Right lobe of liver (tissue), 6 donors: ENCODE results near the gene TM6SF1. TPM values are rescaled to one million over a fixed set of nuclear protein-coding genes. Genes with fewer than 3 reads are reported as not detected.

Experiments used
- ATAC-seq, 4 donors: fragments of 200-7000 bp; cut with Tn5 transposase; one replicate each; pipeline ENCODE4 v1.9.1; 2020; ENCODE audit warnings: mild to moderate bottlenecking in 4 of 4, moderate library complexity in 4 of 4
- DNase-seq, 3 donors: peaks; one replicate each; pipeline ENCODE4 v3.0.0-alpha.2; 2020
- H3K27ac ChIP-seq, 3 donors: fragments of 200-600 bp; one replicate each; pipeline ENCODE4 v1.8.0; 2022
- H3K27me3 ChIP-seq, 2 donors: fragments of 200-600 bp; one replicate each; pipeline ENCODE4 v1.8.0; 2022
- H3K36me3 ChIP-seq, 4 donors: fragments of 200-600 bp; sonication (generic) in 1 of 4; one replicate each; pipeline versions ENCODE4 v1.5.1 to v1.8.0; 2017 to 2022; ENCODE audit warnings: control low read depth in 1 of 4
- H3K4me1 ChIP-seq, 4 donors: fragments of 200-600 bp; sonication (generic) in 1 of 4; one replicate each; pipeline versions ENCODE4 v1.5.1 to v1.8.0; 2017 to 2022; ENCODE audit warnings: control low read depth in 1 of 4
- H3K4me3 ChIP-seq, 3 donors: fragments of 200-600 bp; one replicate each; pipeline ENCODE4 v1.8.0; 2022
- H3K9me3 ChIP-seq, 4 donors: fragments of 200-600 bp; sonication (generic) in 1 of 4; one replicate each; pipeline versions ENCODE4 v1.5.1 to v1.8.0; 2017 to 2022; ENCODE audit warnings: control low read depth in 1 of 4
- POLR2A ChIP-seq: fragments of 450-650 bp; IDR thresholded peaks from one replicate; pipeline ENCODE4 v1.6.1; 2017; ENCODE audit warnings: antibody characterized with exemption, mild to moderate bottlenecking
- WGBS: methylation state at CpG from one replicate; pipeline ENCODE4 v1.1.6; 2018; ENCODE audit warnings: low coverage, low lambda C conversion rate; ENCODE audit not compliant: insufficient coverage; ENCODE audit errors: missing lambda C conversion rate; 5-methylcytosine and 5-hydroxymethylcytosine counted together
- intact Hi-C, 2 donors: fragments of 100-400 bp; cut with DNase I; formaldehyde crosslinking; loops; one replicate each; pipeline versions ENCODE4 v1.11.2 to v1.14.1; 2022
- long read RNA-seq: library from polyadenylated mRNA; unstranded; transcript quantifications from one replicate; pipeline ENCODE4 v2.0.0, GENCODE V29; 2019
- total RNA-seq, 6 experiments: library from RNA; depleted of rRNA in 2 of 6; stranded (reverse); fragments of >200 nt in 2 of 6; fragmentation: NEBNext Ultra II Directional in 3 of 6; extraction: Animal tissue kit (Norgen Biotek cat#: 25700) in 3 of 6; gene quantifications; one replicate each; pipeline versions ENCODE4 v1.1.0 to v1.2.4, GENCODE V29; 2016 to 2023
- TF ChIP-seq, protein P1 (sequence below), 4 donors: fragments of 200-600 bp in 3 of 4; fragments of 450-650 bp in 1 of 4; IDR thresholded peaks; one replicate each; pipeline versions ENCODE4 v1.5.1 to v1.8.0; 2016 to 2022; ENCODE audit warnings: antibody characterized with exemption in 4 of 4, mild to moderate bottlenecking in 2 of 4
- donor health status: DM: no; HTN: yes; CAD: no.
- donor health status: DM: no; HTN: no; CAD: no.
- donor health status: DM: no; HTN: no; CAD: no.
- donor health status: DM: no; HTN: yes; CAD: no.
- donor health status: DM: no; HTN: yes; CAD: no.

Gene TM6SF1
- total RNA-seq, result 1 to 10 TPM in 3 of 6 experiments, under 1 TPM in 3; 0.77 to 1.8 (median 1.1) TPM
- long read RNA-seq, result 0 reads

DNA sequence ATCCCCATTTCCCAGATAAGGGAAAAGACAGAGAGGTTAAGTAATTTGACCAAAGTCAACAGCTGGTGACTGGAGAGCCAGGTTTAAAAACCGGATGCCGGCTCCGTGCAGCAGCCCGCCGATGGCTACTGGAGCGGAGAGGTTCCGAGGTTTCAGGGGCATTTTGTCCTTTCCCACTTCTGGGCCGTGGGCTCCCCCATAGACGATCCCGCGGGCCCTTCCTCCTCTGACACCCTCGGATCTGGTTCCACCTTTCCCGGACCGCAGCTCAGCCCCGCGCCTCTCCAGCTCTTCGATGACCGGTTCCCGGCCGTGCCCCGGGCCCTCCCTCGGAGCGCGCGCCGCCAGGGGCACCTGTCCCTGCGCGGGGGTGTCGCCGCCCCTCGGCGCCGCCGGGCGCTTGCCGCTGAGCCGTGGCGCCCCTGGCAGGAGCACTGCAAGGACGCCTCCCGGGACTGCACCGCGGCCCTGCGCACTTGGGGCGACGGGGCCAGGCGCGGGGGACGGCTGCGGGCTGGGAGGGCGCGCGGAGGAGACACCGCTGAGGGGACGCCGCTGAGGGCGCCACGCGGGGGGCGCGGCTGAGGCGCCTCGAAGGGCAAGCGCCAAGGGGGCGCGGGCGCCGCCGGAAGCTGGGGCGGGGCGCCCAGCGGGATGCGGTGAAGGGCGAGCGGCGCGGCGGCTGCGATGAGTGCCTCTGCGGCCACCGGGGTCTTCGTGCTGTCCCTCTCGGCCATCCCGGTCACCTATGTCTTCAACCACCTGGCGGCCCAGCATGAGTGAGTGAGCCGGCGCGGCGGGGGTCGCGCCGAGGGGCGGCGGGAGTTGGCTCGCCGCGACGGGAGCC lies at the start of gene TM6SF1:
TSS of gene TM6SF1 (plus strand) at position 652 of the 847 bp plus-strand sequence. CDS start at position 688, 36 bp downstream.
- H3K27ac ChIP-seq, result peak within 1 kb of the TSS in 1 of 3 donors; percentile 33

DNA sequence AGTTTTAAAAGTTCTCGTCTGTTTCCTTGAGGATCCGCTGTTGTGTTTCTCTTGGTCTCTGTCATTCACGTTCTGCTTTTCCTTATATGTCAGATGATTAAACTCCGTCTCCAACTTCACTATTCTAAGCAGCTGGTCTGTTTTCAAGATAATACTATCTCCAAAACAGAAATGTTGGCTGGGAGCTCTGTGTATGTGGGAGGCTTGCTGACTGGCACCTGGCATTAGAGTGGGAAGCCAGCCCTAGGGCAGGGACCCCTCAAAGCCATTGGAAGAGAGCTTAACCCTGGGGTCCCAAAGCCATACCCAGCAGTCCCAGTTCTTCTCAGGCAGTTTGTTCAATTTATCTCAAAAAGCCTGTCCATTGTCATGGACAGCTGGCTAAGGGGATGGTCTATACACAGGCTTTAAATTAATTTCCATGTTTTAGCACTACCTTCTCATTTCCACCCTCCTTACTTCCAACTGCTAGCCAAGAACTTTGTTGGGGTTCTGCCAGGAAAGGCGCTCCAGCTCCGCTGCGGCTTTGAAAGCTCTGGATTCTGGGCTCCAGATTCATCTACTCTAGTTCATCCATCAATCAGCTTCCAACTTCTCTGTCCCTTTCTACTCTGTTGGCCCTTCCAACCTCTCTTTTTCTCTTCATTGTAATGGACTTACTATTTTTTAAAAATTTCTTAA lies 49.6 kb upstream of the TM6SF1 start:
- DNase-seq (no peak), ATAC-seq (no peak)
- no peaks in the 10 kb centered on the region for H3K4me1 ChIP-seq
- H3K36me3 ChIP-seq, result peaks cover 0 to 25% (median 4%) of the 10 kb centered on the region in 4 donors
- intact Hi-C loops, result no loop called here
- WGBS, result 55% methylated on average over 7 of the region's 7 CpGs
- TF ChIP-seq POLR2A, result no peak
- TF ChIP-seq, protein P1, sequence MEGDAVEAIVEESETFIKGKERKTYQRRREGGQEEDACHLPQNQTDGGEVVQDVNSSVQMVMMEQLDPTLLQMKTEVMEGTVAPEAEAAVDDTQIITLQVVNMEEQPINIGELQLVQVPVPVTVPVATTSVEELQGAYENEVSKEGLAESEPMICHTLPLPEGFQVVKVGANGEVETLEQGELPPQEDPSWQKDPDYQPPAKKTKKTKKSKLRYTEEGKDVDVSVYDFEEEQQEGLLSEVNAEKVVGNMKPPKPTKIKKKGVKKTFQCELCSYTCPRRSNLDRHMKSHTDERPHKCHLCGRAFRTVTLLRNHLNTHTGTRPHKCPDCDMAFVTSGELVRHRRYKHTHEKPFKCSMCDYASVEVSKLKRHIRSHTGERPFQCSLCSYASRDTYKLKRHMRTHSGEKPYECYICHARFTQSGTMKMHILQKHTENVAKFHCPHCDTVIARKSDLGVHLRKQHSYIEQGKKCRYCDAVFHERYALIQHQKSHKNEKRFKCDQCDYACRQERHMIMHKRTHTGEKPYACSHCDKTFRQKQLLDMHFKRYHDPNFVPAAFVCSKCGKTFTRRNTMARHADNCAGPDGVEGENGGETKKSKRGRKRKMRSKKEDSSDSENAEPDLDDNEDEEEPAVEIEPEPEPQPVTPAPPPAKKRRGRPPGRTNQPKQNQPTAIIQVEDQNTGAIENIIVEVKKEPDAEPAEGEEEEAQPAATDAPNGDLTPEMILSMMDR (IDR thresholded peaks at IDR 0.05), result no peak
- H3K4me3 ChIP-seq, result no peak overlapping the region
- H3K9me3 ChIP-seq, result no peaks in the 10 kb centered on the region
- H3K27ac ChIP-seq, result no peak overlapping the region
- H3K27me3 ChIP-seq, result no peaks in the 10 kb centered on the region

More for the DNA sequence above, at the start of gene TM6SF1:
- Histone ChIP-seq H3K9me3 (no peaks in the 10 kb centered on the region), H3K4me3 (peak within 1 kb of the TSS; percentile 23 to 44 (median 25)), H3K27me3 (no peaks in the 10 kb centered on the region), H3K4me1 (peaks cover 0 to 11% (median 0%) of the 10 kb centered on the region in 4 donors), H3K36me3 (no peaks in the 10 kb centered on the region)
- peak in 1 of 4 donors; percentile 22 for ATAC-seq
- 2% methylated on average over 10 of the region's 97 CpGs for WGBS
- TF ChIP-seq, protein P1 (IDR thresholded peaks at IDR 0.05), result no peak
- no peak for TF ChIP-seq POLR2A
- peak; percentile 35 to 61 (median 50) for DNase-seq
- intact Hi-C loops, result no loop called here

DNA sequence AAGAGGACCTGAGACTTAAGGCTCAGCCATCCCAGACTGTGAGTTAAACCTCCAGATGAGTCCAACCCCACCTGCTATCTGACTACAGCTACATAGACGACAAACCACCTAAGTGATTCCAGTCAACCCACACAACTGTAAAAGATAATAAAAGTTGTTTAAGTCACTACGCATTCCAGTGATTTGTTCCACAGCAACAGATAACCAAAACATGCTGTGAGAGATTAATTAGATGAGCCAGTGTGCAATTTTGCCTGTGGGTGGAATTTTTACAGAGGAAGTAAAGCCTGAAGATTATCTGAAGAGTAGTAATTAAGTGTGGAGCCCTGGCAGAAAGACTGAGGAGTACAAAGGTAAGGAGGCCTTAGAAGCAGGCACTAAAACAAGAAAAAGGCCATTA lies 45.8 kb upstream of the TM6SF1 start:
- no peak for ATAC-seq
- WGBS, result 69% methylated on average over 2 of the region's 2 CpGs
- intact Hi-C loops, result no loop called here

DNA sequence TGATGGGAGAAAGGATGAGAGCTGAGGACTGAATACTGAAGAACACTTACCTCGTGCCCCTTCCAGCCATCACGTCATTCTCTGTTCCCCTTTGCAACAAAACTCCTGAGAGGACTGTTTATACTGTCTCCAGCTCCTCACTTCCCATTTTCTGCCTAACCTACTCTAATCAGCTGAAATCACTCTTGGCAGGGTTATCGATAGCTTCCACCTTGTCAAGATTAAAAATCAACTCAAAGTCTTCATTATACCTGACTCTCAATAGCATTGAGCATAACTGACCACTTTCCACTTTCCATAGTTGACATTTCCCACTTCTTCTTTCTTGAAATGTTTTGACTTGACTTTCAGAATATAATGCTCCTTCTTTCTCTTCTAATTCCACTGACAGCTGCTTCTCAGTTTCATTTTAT lies 44.7 kb upstream of the TM6SF1 start:
- intact Hi-C loops, result no loop called here
- WGBS, result 59% methylated on average over 3 of the region's 3 CpGs
- Histone ChIP-seq H3K9me3 (no peaks in the 10 kb centered on the region), H3K4me3 (no peak overlapping the region), H3K27me3 (no peaks in the 10 kb centered on the region), H3K36me3 (no peaks in the 10 kb centered on the region), H3K4me1 (peaks cover 0 to 31% (median 12%) of the 10 kb centered on the region in 4 donors), H3K27ac (no peak overlapping the region)
- TF ChIP-seq, protein P1 (IDR thresholded peaks at IDR 0.05), result no peak
- no peak for TF ChIP-seq POLR2A
- ATAC-seq (peak in 1 of 4 donors; percentile 3), DNase-seq (no peak)

More for the DNA sequence above, 45.8 kb upstream of the TM6SF1 start:
- peaks cover 0 to 31% (median 12%) of the 10 kb centered on the region in 4 donors for H3K4me1 ChIP-seq
- no peaks in the 10 kb centered on the region for H3K9me3 ChIP-seq
- H3K4me3 ChIP-seq, result no peak overlapping the region
- H3K27ac ChIP-seq, result no peak overlapping the region
- no peaks in the 10 kb centered on the region for H3K27me3 ChIP-seq
- TF ChIP-seq, protein P1 (IDR thresholded peaks at IDR 0.05), result no peak
- no peak for TF ChIP-seq POLR2A
- H3K36me3 ChIP-seq, result peaks cover 0 to 1% (median 0%) of the 10 kb centered on the region in 4 donors
- no peak for DNase-seq
